IMR-90 (cell line): ENCODE results near the gene ANO1. TPM values are rescaled to one million over a fixed set of nuclear protein-coding genes. Genes with fewer than 3 reads are reported as not detected.

Source experiments
- ATAC-seq: fragments of 200-7000 bp; cut with Tn5 transposase; 2 replicates; pipeline ENCODE4 v1.9.1; 2020; ENCODE audit warnings: low read depth, mild to moderate bottlenecking, moderate library complexity
- BruUV-seq: library from RNA; stranded (reverse); fragments of 400-500 nt; replicated peaks from 2 replicates; lab custom pipeline; 2021; lab: Mats Ljungman, UMichigan
- CTCF ChIA-PET: fragments of 300-600 bp; formaldehyde crosslinking; extraction: SDS; loops from one replicate; lab custom pipeline; 2021; ENCODE audit warnings: antibody characterized with exemption; lab: Yijun Ruan, JAX
- POLR2A ChIA-PET: fragments of 300-600 bp; sonication (Branson Sonifier 250); formaldehyde crosslinking; loops from one replicate; lab custom pipeline; 2022; ENCODE audit warnings: antibody characterized with exemption; ENCODE audit not compliant: unreplicated experiment; lab: Charles Lee
- DNase-seq: peaks from one replicate; pipeline ENCODE4 v3.0.0; 2013
- H2AFZ ChIP-seq: replicated peaks from 2 replicates; pipeline ENCODE3; 2013; ENCODE audit warnings: low read length, mild to moderate bottlenecking; ENCODE audit not compliant: poor library complexity
- H2AK5ac ChIP-seq: 2 replicates; pipeline ENCODE4 v1.6.1; 2013; ENCODE audit warnings: low read depth, low read length, inconsistent platforms
- H2AK9ac ChIP-seq: replicated peaks from 2 replicates; pipeline ENCODE3; 2013; ENCODE audit warnings: mild to moderate bottlenecking, low read depth, low read length, moderate library complexity; ENCODE audit not compliant: poor library complexity
- H2BK120ac ChIP-seq: 2 replicates; pipeline ENCODE4 v1.6.1; 2013; ENCODE audit warnings: low read depth, low read length, inconsistent platforms
- H2BK15ac ChIP-seq: 3 replicates; pipeline ENCODE4 v1.6.1; 2013; ENCODE audit warnings: low read depth, low read length, inconsistent platforms
- H2BK20ac ChIP-seq: 2 replicates; pipeline ENCODE4 v1.6.1; 2013; ENCODE audit warnings: low read depth, mild to moderate bottlenecking, inconsistent platforms, low read length, moderate library complexity
- H2BK5ac ChIP-seq: 2 replicates; pipeline ENCODE4 v1.6.1; 2013; ENCODE audit warnings: mild to moderate bottlenecking, low read depth, low read length, inconsistent platforms; ENCODE audit not compliant: poor library complexity, severe bottlenecking
- H3K14ac ChIP-seq: replicated peaks from 2 replicates; pipeline ENCODE4 v1.6.1; 2013; ENCODE audit warnings: low read depth, low read length, inconsistent platforms
- H3K18ac ChIP-seq: 2 replicates; pipeline ENCODE4 v1.6.1; 2013; ENCODE audit warnings: low read depth, low read length, control low read depth
- H3K23ac ChIP-seq: 2 replicates; pipeline ENCODE4 v1.6.1; 2013; ENCODE audit warnings: low read depth, low read length, inconsistent platforms
- H3K27ac ChIP-seq: 2 replicates; pipeline ENCODE4 v1.5.1; 2013; ENCODE audit warnings: mild to moderate bottlenecking, control low read depth, low read length; ENCODE audit not compliant: insufficient read depth
- H3K27me3 ChIP-seq: 2 replicates; pipeline ENCODE4 v1.6.1; 2013; ENCODE audit warnings: low read length; ENCODE audit not compliant: control insufficient read depth, insufficient read depth
- H3K36me3 ChIP-seq: 2 replicates; pipeline ENCODE4 v1.6.1; 2013; ENCODE audit warnings: low read length, mixed read lengths; ENCODE audit not compliant: control insufficient read depth, insufficient read depth
- H3K4ac ChIP-seq: 2 replicates; pipeline ENCODE4 v1.6.1; 2013; ENCODE audit warnings: low read depth, low read length, inconsistent platforms
- H3K4me1 ChIP-seq: 2 replicates; pipeline ENCODE4 v1.6.1; 2013; ENCODE audit warnings: low read length, mixed read lengths; ENCODE audit not compliant: control insufficient read depth, insufficient read depth
- H3K4me2 ChIP-seq: 2 replicates; pipeline ENCODE4 v1.6.1; 2013; ENCODE audit warnings: low read depth, mild to moderate bottlenecking, control low read depth, low read length, moderate library complexity
- H3K4me3 ChIP-seq: 2 replicates; pipeline ENCODE4 v1.5.1; 2013; ENCODE audit warnings: low read depth, mild to moderate bottlenecking, control low read depth, low read length, moderate library complexity; ENCODE audit not compliant: insufficient read depth
- H3K56ac ChIP-seq: 2 replicates; pipeline ENCODE4 v1.6.1; 2013; ENCODE audit warnings: low read length, inconsistent platforms; ENCODE audit not compliant: insufficient read depth; ENCODE audit errors: extremely low read depth
- H3K79me1 ChIP-seq, 2 experiments: 2 replicates each; pipeline ENCODE4 v1.6.1; 2013; ENCODE audit warnings: low read length in 2 of 2, inconsistent platforms in 1 of 2, low read depth in 1 of 2
- H3K9ac ChIP-seq: 2 replicates; pipeline ENCODE4 v1.6.1; 2013; ENCODE audit warnings: low read depth, low read length, control low read depth
- H3K9me1 ChIP-seq: 2 replicates; pipeline ENCODE4 v1.6.1; 2013; ENCODE audit warnings: low read length, inconsistent platforms; ENCODE audit not compliant: insufficient read depth
- H3K9me3 ChIP-seq: 2 replicates; pipeline ENCODE4 v1.6.1; 2013; ENCODE audit warnings: low read length; ENCODE audit not compliant: control insufficient read depth, insufficient read depth
- H4K20me1 ChIP-seq: 2 replicates; pipeline ENCODE4 v1.6.1; 2013; ENCODE audit warnings: low read length, inconsistent platforms; ENCODE audit not compliant: insufficient read depth
- H4K5ac ChIP-seq: 2 replicates; pipeline ENCODE4 v1.6.1; 2013; ENCODE audit warnings: mild to moderate bottlenecking, low read depth, low read length, control low read depth
- H4K8ac ChIP-seq, 2 experiments: 2 replicates each; pipeline ENCODE4 v1.6.1; 2013; ENCODE audit warnings: low read depth in 2 of 2, low read length in 2 of 2, control low read depth in 1 of 2, inconsistent platforms in 1 of 2
- H4K91ac ChIP-seq: 2 replicates; pipeline ENCODE4 v1.6.1; 2013; ENCODE audit warnings: low read depth, low read length, inconsistent platforms; ENCODE audit not compliant: insufficient read depth
- BHLHE40 ChIP-seq: fragments of 150-350 bp; IDR thresholded peaks from 2 replicates; pipeline ENCODE4 v1.6.1; 2016; ENCODE audit warnings: mild to moderate bottlenecking, low read depth, low read length
- CEBPB ChIP-seq: IDR thresholded peaks from 2 replicates; pipeline ENCODE4 v1.6.1; 2012; ENCODE audit warnings: low read depth, low read length, improper control_type of control experiment
- FOS ChIP-seq: fragments of 150-350 bp; IDR thresholded peaks from 2 replicates; pipeline ENCODE4 v1.6.1; 2016; ENCODE audit warnings: low read depth, low read length
- MAFK ChIP-seq: IDR thresholded peaks from 2 replicates; pipeline ENCODE4 v1.6.1; 2012; ENCODE audit warnings: low read depth, low read length, improper control_type of control experiment
- NFE2L2 ChIP-seq: fragments of 150-350 bp; IDR thresholded peaks from 2 replicates; pipeline ENCODE4 v1.6.1; 2016; ENCODE audit warnings: low read depth, mild to moderate bottlenecking, low read length
- POLR2A ChIP-seq: IDR thresholded peaks from 2 replicates; pipeline ENCODE4 v1.6.1; 2012; ENCODE audit warnings: mild to moderate bottlenecking, low read depth, low read length
- RAD21 ChIP-seq: IDR thresholded peaks from 2 replicates; pipeline ENCODE4 v1.6.1; 2012; ENCODE audit warnings: low read length, improper control_type of control experiment
- RFX5 ChIP-seq: IDR thresholded peaks from 2 replicates; pipeline ENCODE4 v1.8.0; 2012; ENCODE audit warnings: low read depth, mild to moderate bottlenecking, low read length, moderate library complexity
- WGBS, 2 experiments: methylation state at CpG; one replicate each; pipeline versions ENCODE4 v1.1.5 to v1.1.7; 2013; ENCODE audit warnings: missing lambda C conversion rate in 2 of 2; ENCODE audit not compliant: insufficient read length in 1 of 2; ENCODE audit errors: extremely low coverage in 2 of 2; 5-methylcytosine and 5-hydroxymethylcytosine counted together
- dilution Hi-C: fragments of 300-500 bp; cut with HindIII; formaldehyde crosslinking; loops from one replicate; pipeline ENCODE4 v1.14.3; 2018; ENCODE audit warnings: low sequenced_read_pairs; ENCODE audit not compliant: unreplicated experiment
- in situ Hi-C: fragments of 300-500 bp; cut with MboI; formaldehyde crosslinking; loops from 3 replicates; pipeline ENCODE4 v1.14.3; 2019; ENCODE audit warnings: low sequenced_read_pairs, inconsistent platforms, mixed read lengths
- intact Hi-C: fragments of 100-400 bp; cut with micrococcal nuclease; formaldehyde crosslinking; loops from 2 replicates; pipeline ENCODE4 v1.10.0; 2022
- polyA plus RNA-seq, 3 experiments: library from polyadenylated mRNA; depleted of rRNA; stranded (reverse); fragments of >200 nt; gene quantifications; 2 replicates each; pipeline ENCODE4 v1.2.3, GENCODE V29; 2012; ENCODE audit warnings: low replicate concordance in 1 of 3
- total RNA-seq: library from RNA; depleted of rRNA; stranded (reverse); fragments of >200 nt; gene quantifications from 2 replicates; pipeline ENCODE4 v1.2.3, GENCODE V29; 2012
- TF ChIP-seq, protein P1 (sequence below): fragments of 150-350 bp; IDR thresholded peaks from 2 replicates; pipeline ENCODE4 v1.6.1; 2016; ENCODE audit warnings: low read depth, mild to moderate bottlenecking, low read length, moderate library complexity, borderline replicate concordance
- TF ChIP-seq, protein P2 (sequence below): fragments of 150-350 bp; IDR thresholded peaks from 2 replicates; pipeline ENCODE4 v1.6.1; 2017; ENCODE audit warnings: mild to moderate bottlenecking, antibody characterized with exemption, low read length, low read depth
- TF ChIP-seq, protein P3 (sequence below): conservative IDR thresholded peaks from 2 replicates; pipeline ENCODE4 v1.5.1; 2012; ENCODE audit warnings: mild to moderate bottlenecking, low read depth, low read length, improper control_type of control experiment

ANO1 gene
- total and polyA plus RNA-seq, 2 of the 4 experiments (the other 2 are of a cell fraction): 4.1 to 10.7 TPM

DNA sequence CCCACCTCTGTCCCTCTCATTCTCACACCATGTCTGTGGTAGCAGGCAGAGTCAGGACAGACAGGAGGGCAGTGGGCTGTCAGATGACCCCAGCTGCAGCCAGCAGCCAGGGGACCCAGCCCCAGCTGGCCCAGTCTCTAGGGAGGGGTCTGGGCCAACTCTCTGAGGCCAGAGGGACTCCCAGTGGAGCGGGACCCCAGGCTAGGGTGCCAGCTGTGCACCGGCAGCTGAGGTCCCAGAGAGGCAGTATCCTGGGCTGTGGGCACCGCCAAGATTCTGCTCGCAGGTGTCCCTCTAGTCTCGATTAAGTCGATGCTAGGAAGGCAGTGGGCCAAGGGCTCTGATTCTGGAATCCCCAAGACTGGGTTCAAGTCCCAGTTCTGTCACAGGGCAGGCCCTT is 108.3 kb downstream of the ANO1 start:
- in situ Hi-C loops: loop anchor here (25.0 kb wide), 1 partner anchor 1074 kb away; no protein-coding TSS in a partner anchor
- H2BK120ac ChIP-seq: no peak overlapping the region

More for the DNA sequence above, 108.3 kb downstream of the ANO1 start:
- Histone ChIP-seq H3K27ac (no peak overlapping the region), H2AFZ (no peak overlapping the region), H2AK9ac (no peak overlapping the region), H4K8ac (no peak overlapping the region), H3K9me1 (peaks cover 9% of the 10 kb centered on the region; the same call in 1 of the 2 replicates), H2AK5ac (no peak overlapping the region), H4K5ac (no peak overlapping the region), H3K4me1 (no peaks in the 10 kb centered on the region), H3K36me3 (peaks cover 4% of the 10 kb centered on the region; the same call in 1 of the 2 replicates), H3K9me3 (no peaks in the 10 kb centered on the region), H3K4ac (no peak overlapping the region), H3K56ac (no peak overlapping the region), H3K4me3 (no peak overlapping the region), H3K18ac (no peak overlapping the region), H3K23ac (no peak overlapping the region), H3K9ac (no peak overlapping the region), H3K4me2 (no peak overlapping the region), H2BK15ac (no peak overlapping the region), H4K20me1 (peaks cover 3% of the 10 kb centered on the region; the same call in 1 of the 2 replicates), H4K91ac (no peak overlapping the region), H2BK20ac (no peak overlapping the region), H2BK5ac (no peak overlapping the region), H3K27me3 (no peaks in the 10 kb centered on the region), H3K79me1 (no peaks in the 10 kb centered on the region), H3K14ac (no peak overlapping the region)
- intact Hi-C loops (no loop called here), dilution Hi-C loops (no loop called here)
- DNase-seq (no peak), ATAC-seq (no peak)
- no peak for TF ChIP-seq POLR2A
- TF ChIP-seq, protein P1, sequence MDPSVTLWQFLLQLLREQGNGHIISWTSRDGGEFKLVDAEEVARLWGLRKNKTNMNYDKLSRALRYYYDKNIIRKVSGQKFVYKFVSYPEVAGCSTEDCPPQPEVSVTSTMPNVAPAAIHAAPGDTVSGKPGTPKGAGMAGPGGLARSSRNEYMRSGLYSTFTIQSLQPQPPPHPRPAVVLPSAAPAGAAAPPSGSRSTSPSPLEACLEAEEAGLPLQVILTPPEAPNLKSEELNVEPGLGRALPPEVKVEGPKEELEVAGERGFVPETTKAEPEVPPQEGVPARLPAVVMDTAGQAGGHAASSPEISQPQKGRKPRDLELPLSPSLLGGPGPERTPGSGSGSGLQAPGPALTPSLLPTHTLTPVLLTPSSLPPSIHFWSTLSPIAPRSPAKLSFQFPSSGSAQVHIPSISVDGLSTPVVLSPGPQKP: no peak
- TF ChIP-seq RFX5: no peak
- TF ChIP-seq FOS: no peak
- TF ChIP-seq CEBPB: no peak
- TF ChIP-seq RAD21: no peak
- TF ChIP-seq, protein P2, sequence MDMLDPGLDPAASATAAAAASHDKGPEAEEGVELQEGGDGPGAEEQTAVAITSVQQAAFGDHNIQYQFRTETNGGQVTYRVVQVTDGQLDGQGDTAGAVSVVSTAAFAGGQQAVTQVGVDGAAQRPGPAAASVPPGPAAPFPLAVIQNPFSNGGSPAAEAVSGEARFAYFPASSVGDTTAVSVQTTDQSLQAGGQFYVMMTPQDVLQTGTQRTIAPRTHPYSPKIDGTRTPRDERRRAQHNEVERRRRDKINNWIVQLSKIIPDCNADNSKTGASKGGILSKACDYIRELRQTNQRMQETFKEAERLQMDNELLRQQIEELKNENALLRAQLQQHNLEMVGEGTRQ: no peak
- TF ChIP-seq BHLHE40: no peak
- TF ChIP-seq, protein P3, sequence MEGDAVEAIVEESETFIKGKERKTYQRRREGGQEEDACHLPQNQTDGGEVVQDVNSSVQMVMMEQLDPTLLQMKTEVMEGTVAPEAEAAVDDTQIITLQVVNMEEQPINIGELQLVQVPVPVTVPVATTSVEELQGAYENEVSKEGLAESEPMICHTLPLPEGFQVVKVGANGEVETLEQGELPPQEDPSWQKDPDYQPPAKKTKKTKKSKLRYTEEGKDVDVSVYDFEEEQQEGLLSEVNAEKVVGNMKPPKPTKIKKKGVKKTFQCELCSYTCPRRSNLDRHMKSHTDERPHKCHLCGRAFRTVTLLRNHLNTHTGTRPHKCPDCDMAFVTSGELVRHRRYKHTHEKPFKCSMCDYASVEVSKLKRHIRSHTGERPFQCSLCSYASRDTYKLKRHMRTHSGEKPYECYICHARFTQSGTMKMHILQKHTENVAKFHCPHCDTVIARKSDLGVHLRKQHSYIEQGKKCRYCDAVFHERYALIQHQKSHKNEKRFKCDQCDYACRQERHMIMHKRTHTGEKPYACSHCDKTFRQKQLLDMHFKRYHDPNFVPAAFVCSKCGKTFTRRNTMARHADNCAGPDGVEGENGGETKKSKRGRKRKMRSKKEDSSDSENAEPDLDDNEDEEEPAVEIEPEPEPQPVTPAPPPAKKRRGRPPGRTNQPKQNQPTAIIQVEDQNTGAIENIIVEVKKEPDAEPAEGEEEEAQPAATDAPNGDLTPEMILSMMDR: no peak
- no peak for TF ChIP-seq MAFK
- no peak for TF ChIP-seq NFE2L2
- no TSS peak for BruUV-seq
- ChIA-PET CTCF (interaction anchor here (0.7 kb wide), 1 partner anchor 198 kb away, joined by 9 read pairs; no protein-coding TSS in a partner anchor), POLR2A (no interaction called here)
- WGBS, 2 experiments: 90% methylated on average over 3 of the region's 6 CpGs; no CpG with 5 or more reads in 1 of the 2 experiments
